ENCODE measurements around the gene CAVIN2. TPM values are rescaled to one million over a fixed set of nuclear protein-coding genes. Genes with fewer than 3 reads are reported as not detected.

Gene CAVIN2
- polyA plus RNA-seq, 1 of the 3 experiments (the other 2 are of a cell fraction) = 1.5 TPM

DNA sequence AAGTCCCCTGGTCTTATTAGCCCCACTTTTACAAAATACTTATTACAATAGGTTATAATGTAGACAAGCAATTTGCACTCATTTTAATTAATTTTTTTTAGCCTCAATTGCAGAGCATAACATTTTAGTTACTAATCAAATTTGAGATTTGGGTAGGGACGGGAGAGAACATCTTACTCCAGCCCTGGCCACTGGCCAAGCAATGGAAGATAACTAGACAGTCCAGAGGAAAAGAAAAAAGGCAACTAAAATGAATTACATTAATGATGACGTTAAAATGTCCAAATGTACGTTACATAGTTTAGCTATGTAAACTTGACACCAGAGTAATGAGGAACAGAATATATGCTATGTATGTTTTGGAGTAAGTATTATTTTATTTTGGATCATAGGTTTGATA, 11.0 kb upstream of the CAVIN2 start (continued):
- TF ChIP-seq, protein P1, sequence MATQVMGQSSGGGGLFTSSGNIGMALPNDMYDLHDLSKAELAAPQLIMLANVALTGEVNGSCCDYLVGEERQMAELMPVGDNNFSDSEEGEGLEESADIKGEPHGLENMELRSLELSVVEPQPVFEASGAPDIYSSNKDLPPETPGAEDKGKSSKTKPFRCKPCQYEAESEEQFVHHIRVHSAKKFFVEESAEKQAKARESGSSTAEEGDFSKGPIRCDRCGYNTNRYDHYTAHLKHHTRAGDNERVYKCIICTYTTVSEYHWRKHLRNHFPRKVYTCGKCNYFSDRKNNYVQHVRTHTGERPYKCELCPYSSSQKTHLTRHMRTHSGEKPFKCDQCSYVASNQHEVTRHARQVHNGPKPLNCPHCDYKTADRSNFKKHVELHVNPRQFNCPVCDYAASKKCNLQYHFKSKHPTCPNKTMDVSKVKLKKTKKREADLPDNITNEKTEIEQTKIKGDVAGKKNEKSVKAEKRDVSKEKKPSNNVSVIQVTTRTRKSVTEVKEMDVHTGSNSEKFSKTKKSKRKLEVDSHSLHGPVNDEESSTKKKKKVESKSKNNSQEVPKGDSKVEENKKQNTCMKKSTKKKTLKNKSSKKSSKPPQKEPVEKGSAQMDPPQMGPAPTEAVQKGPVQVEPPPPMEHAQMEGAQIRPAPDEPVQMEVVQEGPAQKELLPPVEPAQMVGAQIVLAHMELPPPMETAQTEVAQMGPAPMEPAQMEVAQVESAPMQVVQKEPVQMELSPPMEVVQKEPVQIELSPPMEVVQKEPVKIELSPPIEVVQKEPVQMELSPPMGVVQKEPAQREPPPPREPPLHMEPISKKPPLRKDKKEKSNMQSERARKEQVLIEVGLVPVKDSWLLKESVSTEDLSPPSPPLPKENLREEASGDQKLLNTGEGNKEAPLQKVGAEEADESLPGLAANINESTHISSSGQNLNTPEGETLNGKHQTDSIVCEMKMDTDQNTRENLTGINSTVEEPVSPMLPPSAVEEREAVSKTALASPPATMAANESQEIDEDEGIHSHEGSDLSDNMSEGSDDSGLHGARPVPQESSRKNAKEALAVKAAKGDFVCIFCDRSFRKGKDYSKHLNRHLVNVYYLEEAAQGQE (IDR thresholded peaks at IDR 0.05; ENCODE audit: low read depth, low read length) = no peak
- TF ChIP-seq, protein P2, sequence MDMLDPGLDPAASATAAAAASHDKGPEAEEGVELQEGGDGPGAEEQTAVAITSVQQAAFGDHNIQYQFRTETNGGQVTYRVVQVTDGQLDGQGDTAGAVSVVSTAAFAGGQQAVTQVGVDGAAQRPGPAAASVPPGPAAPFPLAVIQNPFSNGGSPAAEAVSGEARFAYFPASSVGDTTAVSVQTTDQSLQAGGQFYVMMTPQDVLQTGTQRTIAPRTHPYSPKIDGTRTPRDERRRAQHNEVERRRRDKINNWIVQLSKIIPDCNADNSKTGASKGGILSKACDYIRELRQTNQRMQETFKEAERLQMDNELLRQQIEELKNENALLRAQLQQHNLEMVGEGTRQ (IDR thresholded peaks at IDR 0.05; ENCODE audit: borderline replicate concordance, low read depth, low read length) = no peak
- TF ChIP-seq, protein P3, sequence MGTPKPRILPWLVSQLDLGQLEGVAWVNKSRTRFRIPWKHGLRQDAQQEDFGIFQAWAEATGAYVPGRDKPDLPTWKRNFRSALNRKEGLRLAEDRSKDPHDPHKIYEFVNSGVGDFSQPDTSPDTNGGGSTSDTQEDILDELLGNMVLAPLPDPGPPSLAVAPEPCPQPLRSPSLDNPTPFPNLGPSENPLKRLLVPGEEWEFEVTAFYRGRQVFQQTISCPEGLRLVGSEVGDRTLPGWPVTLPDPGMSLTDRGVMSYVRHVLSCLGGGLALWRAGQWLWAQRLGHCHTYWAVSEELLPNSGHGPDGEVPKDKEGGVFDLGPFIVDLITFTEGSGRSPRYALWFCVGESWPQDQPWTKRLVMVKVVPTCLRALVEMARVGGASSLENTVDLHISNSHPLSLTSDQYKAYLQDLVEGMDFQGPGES (IDR thresholded peaks at IDR 0.05; ENCODE audit: low read depth, low read length) = no peak
- TF ChIP-seq SIN3A (IDR thresholded peaks at IDR 0.05; ENCODE audit: borderline replicate concordance, low read depth, low read length) = no peak
- no peak for TF ChIP-seq ELF1 (IDR thresholded peaks at IDR 0.05)
- no peak for TF ChIP-seq CHD2 (IDR thresholded peaks at IDR 0.05; ENCODE audit: low read length, partially characterized antibody)
- no peak for TF ChIP-seq NFIC (IDR thresholded peaks at IDR 0.05; ENCODE audit: borderline replicate concordance)

DNA sequence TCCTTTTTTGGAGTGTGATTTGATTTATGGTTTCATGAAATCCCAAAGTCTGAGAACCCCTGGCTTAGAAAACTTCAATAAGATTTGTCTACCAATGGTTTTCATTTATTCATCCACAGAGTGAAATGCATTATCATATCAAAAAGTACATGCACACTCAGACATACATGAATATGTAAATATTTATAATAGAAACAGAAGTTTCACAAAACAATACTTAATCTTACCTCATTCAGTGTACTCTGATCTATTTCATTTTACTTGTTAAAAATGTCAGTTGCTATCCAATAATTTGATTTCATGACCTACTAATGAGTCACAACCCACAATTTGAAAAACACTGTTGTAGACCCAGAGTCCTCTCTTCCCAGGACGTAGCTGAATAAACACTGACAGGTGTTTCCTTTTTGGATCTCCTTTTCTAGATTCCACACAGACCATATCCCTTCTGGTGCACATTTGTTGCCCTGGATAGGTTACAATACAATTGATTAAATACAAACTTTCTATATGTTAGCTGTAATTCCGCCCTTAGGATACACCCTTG, 10.4 kb upstream of the CAVIN2 start:
- Histone ChIP-seq H3K4me3 (ENCODE audit: low read depth in 2 of 2, low read length in 1 of 2) (no peak overlapping the region), H3K4me2 (no peak overlapping the region), H3K79me2 (ENCODE audit: insufficient read depth) (no peaks in the 10 kb centered on the region), H3K27me3 (ENCODE audit: insufficient read depth) (no peaks in the 10 kb centered on the region), H4K20me1 (ENCODE audit: insufficient read depth) (no peaks in the 10 kb centered on the region), H3K27ac (ENCODE audit: low read depth in 2 of 2, low read length in 1 of 2) (no peak overlapping the region; a peak in 1 of 4 replicates), H2AFZ (ENCODE audit: low read depth) (no peak overlapping the region), H3F3A (replicated peaks; ENCODE audit: insufficient read depth) (peaks cover 15% of the 10 kb centered on the region), H3K9me3 (no peaks in the 10 kb centered on the region), H3K9me2 (no peaks in the 10 kb centered on the region), H3K4me1 (ENCODE audit: control insufficient read depth in 1 of 2, insufficient read depth in 2 of 2, low read depth in 1 of 2, low read length in 1 of 2) (peaks cover 0 to 21% of the 10 kb centered on the region in 2 experiments; a peak in 3 of 4 replicates), H3K36me3 (replicated peaks in 1 of 2; ENCODE audit: control insufficient read depth in 1 of 2, insufficient read depth in 2 of 2, low read length in 1 of 2) (no peaks in the 10 kb centered on the region), H3K9ac (no peak overlapping the region)
- 52% methylated on average over 2 of the region's 2 CpGs for WGBS (ENCODE audit: low lambda C conversion rate)
- DNase-seq = no peak
- ChIA-PET CTCF (interaction anchor here (1.4 kb wide), 1 partner anchor 45 kb away, joined by 4 read pairs; no protein-coding TSS in a partner anchor), POLR2A (no interaction called here)
- TF ChIP-seq EP300 (IDR thresholded peaks at IDR 0.05; ENCODE audit: borderline replicate concordance in 1 of 2, low read depth in 1 of 2, low read length in 1 of 2) (peak; percentile 31 to 56; a peak in 2 of 4 replicates), YY1 (IDR thresholded peaks at IDR 0.05; ENCODE audit: low read depth) (no peak), JUND (IDR thresholded peaks at IDR 0.05) (peak; percentile 43; the same call in 1 of the 2 replicates), RXRA (IDR thresholded peaks at IDR 0.05; ENCODE audit: borderline replicate concordance, low read depth) (peak; percentile 39; the same call in 1 of the 2 replicates), TCF12 (IDR thresholded peaks at IDR 0.05) (peak; percentile 83), NFIC (IDR thresholded peaks at IDR 0.05; ENCODE audit: borderline replicate concordance) (peak; percentile 18; the same call in 1 of the 2 replicates), FOSL2 (IDR thresholded peaks at IDR 0.05; ENCODE audit: borderline replicate concordance, low read depth) (peak; percentile 65; the same call in 1 of the 2 replicates)
- TF ChIP-seq, protein P4, sequence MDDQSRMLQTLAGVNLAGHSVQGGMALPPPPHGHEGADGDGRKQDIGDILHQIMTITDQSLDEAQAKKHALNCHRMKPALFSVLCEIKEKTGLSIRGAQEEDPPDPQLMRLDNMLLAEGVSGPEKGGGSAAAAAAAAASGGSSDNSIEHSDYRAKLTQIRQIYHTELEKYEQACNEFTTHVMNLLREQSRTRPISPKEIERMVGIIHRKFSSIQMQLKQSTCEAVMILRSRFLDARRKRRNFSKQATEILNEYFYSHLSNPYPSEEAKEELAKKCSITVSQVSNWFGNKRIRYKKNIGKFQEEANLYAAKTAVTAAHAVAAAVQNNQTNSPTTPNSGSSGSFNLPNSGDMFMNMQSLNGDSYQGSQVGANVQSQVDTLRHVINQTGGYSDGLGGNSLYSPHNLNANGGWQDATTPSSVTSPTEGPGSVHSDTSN (IDR thresholded peaks at IDR 0.05) = peak; percentile 53
- TF ChIP-seq, protein P1 (IDR thresholded peaks at IDR 0.05; ENCODE audit: low read depth, low read length) = no peak

Data from SK-N-SH (cell line).